Hippocampal formation (tissue), 2 donors: ENCODE measurements around the gene POC1A.

ENCODE experiments used
- DNase-seq, 2 donors: peaks; one replicate each; lab custom pipeline; 2025; lab: John Stamatoyannopoulos, UW

POC1A gene

GRCh38 chr3:52067046-52067445 lies 87.2 kb downstream of the POC1A start:
- no peak for DNase-seq

- no peak for DNase-seq
Observed at GRCh38 chr3:52065264-52065756, 88.9 kb downstream of the POC1A start.

- DNase-seq = no peak
Observed at GRCh38 chr3:52064561-52064960, 89.7 kb downstream of the POC1A start.

- DNase-seq = no peak
Observed at GRCh38 chr3:52063026-52063723, 91.0 kb downstream of the POC1A start.

GRCh38 chr3:52062505-52062904 lies 91.7 kb downstream of the POC1A start:
- DNase-seq = no peak

- DNase-seq = no peak
Observed at GRCh38 chr3:52061121-52061910, 92.9 kb downstream of the POC1A start.

- DNase-seq = no peak
Observed at GRCh38 chr3:52059781-52060180, 94.4 kb downstream of the POC1A start.

GRCh38 chr3:52057812-52058495 lies 96.3 kb downstream of the POC1A start:
- no peak for DNase-seq

- peak; percentile 100 for DNase-seq
Observed at GRCh38 chr3:52056968-52057811, 97.0 kb downstream of the POC1A start.

- peak; percentile 57 to 64 for DNase-seq
Observed at GRCh38 chr3:52056521-52056967, 97.7 kb downstream of the POC1A start, which contains the start of gene DUSP7. DUSP7 (minus strand) TSS chr3:52056571; CDS start chr3:52056366, 205 bp downstream.

GRCh38 chr3:52055537-52056351 lies 98.5 kb downstream of the POC1A start:
- DNase-seq = no peak

- DNase-seq = no peak
Observed at GRCh38 chr3:52054661-52055511, 99.3 kb downstream of the POC1A start.

- peak; percentile 50 to 52 for DNase-seq
Observed at GRCh38 chr3:52053307-52054304, 100.6 kb downstream of the POC1A start.

GRCh38 chr3:52052831-52053306 lies 101.4 kb downstream of the POC1A start:
- peak; percentile 66 to 77 for DNase-seq

- DNase-seq = no peak
Observed at GRCh38 chr3:52051444-52051843, 102.8 kb downstream of the POC1A start.

- no peak for DNase-seq
Observed at GRCh38 chr3:52050571-52050970, 103.7 kb downstream of the POC1A start.

- DNase-seq = no peak
Observed at GRCh38 chr3:52049503-52049902, 104.7 kb downstream of the POC1A start.

- peak; percentile 92 to 94 for DNase-seq
Observed at GRCh38 chr3:52047295-52047960, 106.8 kb downstream of the POC1A start.
